GM10266 (cell line): ENCODE results near the gene PPARA.

Experiments
- DNase-seq: peaks from one replicate; pipeline ENCODE4 v3.0.0; 2012; ENCODE audit errors: extremely low spot score
- CTCF ChIP-seq: IDR thresholded peaks from 2 replicates; pipeline ENCODE4 v1.5.1; 2012; ENCODE audit warnings: mild to moderate bottlenecking, low read depth; ENCODE audit not compliant: control insufficient read depth, insufficient read depth; ENCODE audit errors: missing control alignments

Gene PPARA

GRCh38 chr22:46105494-46106278 lies 44.6 kb upstream of the PPARA start:
- no peak for DNase-seq
- no peak for TF ChIP-seq CTCF

GRCh38 chr22:46106279-46107022 lies 43.9 kb upstream of the PPARA start:
- DNase-seq: no peak
- TF ChIP-seq CTCF: no peak

DNA sequence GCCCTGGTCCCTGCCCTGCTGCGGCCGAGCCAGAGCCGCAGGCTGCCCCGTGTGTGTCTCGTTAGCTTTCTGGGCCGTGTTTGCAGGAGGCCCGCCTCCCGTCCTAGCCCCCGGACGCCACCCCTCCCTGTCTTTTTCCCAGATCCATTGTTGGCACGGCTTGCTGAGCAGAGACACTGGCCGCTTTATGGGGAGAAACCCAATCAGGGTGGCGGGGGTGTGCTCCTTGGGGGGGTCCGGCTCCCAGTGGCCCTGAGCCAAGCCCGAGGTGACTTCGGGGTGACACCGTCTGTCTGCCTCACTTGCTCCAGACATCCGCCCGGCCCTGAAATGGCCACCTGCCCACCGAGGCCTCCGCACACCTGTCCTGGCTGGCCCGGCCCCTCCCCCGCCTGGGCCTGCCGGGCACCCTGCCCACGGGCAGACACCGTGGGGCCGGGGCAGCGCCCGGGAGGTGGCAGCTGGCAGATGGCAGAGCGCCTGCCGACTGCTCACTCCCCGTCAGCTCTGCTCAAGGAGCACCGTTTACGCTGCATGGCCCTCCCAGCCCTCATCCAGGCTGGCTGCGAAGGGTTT lies 43.1 kb upstream of the PPARA start:
- no peak for TF ChIP-seq CTCF
- DNase-seq: no peak

DNA sequence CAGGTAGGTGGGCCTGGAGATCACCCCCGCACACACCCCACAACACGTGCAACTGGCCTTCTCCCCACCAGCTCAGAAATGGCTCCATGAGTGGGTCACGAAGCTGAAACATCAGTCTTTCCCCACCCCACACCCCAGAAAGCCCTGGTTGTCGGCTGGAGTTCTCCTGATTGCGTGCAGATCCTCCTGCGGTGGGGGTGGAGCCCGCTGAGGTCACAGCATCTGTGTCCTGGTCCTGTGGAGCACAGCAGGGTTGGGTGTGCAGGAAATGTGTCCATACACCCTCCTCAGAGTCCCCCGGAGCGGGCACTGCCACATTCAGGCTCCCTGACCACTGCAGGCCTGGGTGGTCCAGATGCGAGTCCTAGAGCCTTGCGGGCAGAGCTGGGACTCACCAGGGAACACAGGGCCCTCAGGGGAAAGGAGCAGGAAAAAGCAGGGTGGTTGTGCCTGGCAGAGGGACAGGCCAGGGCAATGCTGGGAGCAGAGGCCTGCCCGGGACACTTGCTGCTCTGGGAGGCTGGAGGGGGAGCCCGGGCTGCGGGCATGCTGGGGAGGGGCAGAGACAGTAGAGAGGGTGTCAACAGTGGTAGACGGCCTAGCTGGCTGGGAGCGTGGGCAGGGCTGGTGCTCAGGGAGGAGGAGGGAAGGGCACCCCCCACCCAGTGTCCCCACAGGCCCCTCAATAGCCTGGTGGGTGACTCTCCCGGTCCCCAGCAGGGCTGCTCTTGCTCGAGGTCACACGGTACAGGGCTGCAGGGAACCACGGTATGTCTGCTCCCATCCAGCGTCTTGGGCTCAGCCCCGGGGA lies 42.4 kb upstream of the PPARA start:
- DNase-seq: no peak
- no peak for TF ChIP-seq CTCF

- no peak for DNase-seq
- TF ChIP-seq CTCF: no peak
Measured at GRCh38 chr22:46108564-46109473, 41.5 kb upstream of the PPARA start.

- no peak for TF ChIP-seq CTCF
- DNase-seq: no peak
Measured at GRCh38 chr22:46109474-46110003, 40.8 kb upstream of the PPARA start.
